Keratinocyte (primary cell): ENCODE measurements around the gene PIGM.
A peak's percentile ranks its signal among the peaks of the same experiment; 100 is the strongest.

ENCODE experiments used
- CTCF ChIP-seq, 3 experiments: IDR thresholded peaks in 1 of 3; conservative IDR thresholded peaks in 1 of 3; optimal IDR thresholded peaks in 1 of 3; 2 replicates in 2 of 3; 3 replicates in 1 of 3; pipeline versions ENCODE3 to v1.5.1; 2011; ENCODE audit warnings: low read length in 3 of 3, mild to moderate bottlenecking in 3 of 3, moderate library complexity in 2 of 3, control low read depth in 1 of 3, inconsistent platforms in 1 of 3; ENCODE audit not compliant: insufficient read depth in 2 of 3; ENCODE audit errors: extremely low read depth in 1 of 3
- EZH2 ChIP-seq: IDR thresholded peaks from one replicate; pipeline ENCODE4 v1.6.1; 2012; ENCODE audit warnings: inconsistent platforms, mild to moderate bottlenecking, low read length, moderate library complexity

GRCh38 chr1:160058087-160058486, 26.3 kb upstream of the PIGM start:
- TF ChIP-seq CTCF (optimal IDR thresholded peaks at IDR 0.05 in 1 of 3, IDR thresholded peaks at IDR 0.05 in 1 of 3, conservative IDR thresholded peaks at IDR 0.05 in 1 of 3; ENCODE audit: extremely low read depth in 1 of 3, insufficient read depth in 2 of 3, low read length in 3 of 3) (peak in 2 of 3 experiments; percentile 33 to 44), EZH2 (no peak)
